Body of pancreas (tissue), 4 donors: Measurements from ENCODE around the gene GRN. TPM values are rescaled to one million over a fixed set of nuclear protein-coding genes. Genes with fewer than 3 reads are reported as not detected.
"Not testable (repeated sequence)": the region's sequence is repeated elsewhere in the genome, so short reads cannot be mapped to it uniquely, and the experiment has no call there.

ENCODE experiments used
- ATAC-seq: fragments of 150-250 bp; one replicate; pipeline ENCODE4 v1.9.1; 2016
- DNase-seq, 4 donors: peaks; one replicate each; pipeline ENCODE4 v3.0.0-alpha.2; 2019
- H3K27ac ChIP-seq, 4 donors: fragments of 200-600 bp; sonication (generic); 1 replicate in 3 of 4; 2 replicates in 1 of 4; pipeline versions ENCODE4 v1.5.1 to v1.6.1; 2016 to 2019; ENCODE audit warnings: mild to moderate bottlenecking in 1 of 4, mixed read lengths in 1 of 4, moderate library complexity in 1 of 4
- H3K27me3 ChIP-seq, 2 donors: fragments of 200-600 bp; sonication (generic); one replicate each; pipeline ENCODE4 v1.6.0; 2016; ENCODE audit warnings: mild to moderate bottlenecking in 1 of 2
- H3K36me3 ChIP-seq, 2 donors: fragments of 200-600 bp; sonication (generic); replicated peaks in 1 of 2; 2 replicates each; pipeline ENCODE4 v1.5.1; 2016; ENCODE audit warnings: low read depth in 2 of 2; ENCODE audit not compliant: insufficient read depth in 1 of 2
- H3K4me1 ChIP-seq: fragments of 200-600 bp; sonication (generic); one replicate; pipeline ENCODE4 v1.6.0; 2016
- H3K4me3 ChIP-seq, 2 donors: fragments of 200-600 bp; sonication (generic); 1 replicate in 1 of 2; 2 replicates in 1 of 2; pipeline ENCODE4 v1.5.1; 2016 to 2019
- H3K9me3 ChIP-seq, 3 donors: fragments of 200-600 bp; sonication (generic); 1 replicate in 2 of 3; 2 replicates in 1 of 3; pipeline ENCODE4 v1.5.1; 2016
- CTCF ChIP-seq, 7 experiments: fragments of 450-650 bp in 4 of 7; fragments of 200-600 bp in 3 of 7; sonication (generic) in 3 of 7; IDR thresholded peaks; one replicate each; pipeline ENCODE4 v1.5.1; 2016 to 2019; ENCODE audit warnings: antibody characterized with exemption in 7 of 7
- POLR2A ChIP-seq, 3 donors: fragments of 450-650 bp; IDR thresholded peaks; one replicate each; pipeline ENCODE4 v1.6.1; 2016; ENCODE audit warnings: antibody characterized with exemption in 3 of 3, mild to moderate bottlenecking in 2 of 3
- WGBS, 2 donors: methylation state at CpG; one replicate each; pipeline ENCODE4 v1.1.5; 2017; 5-methylcytosine and 5-hydroxymethylcytosine counted together
- intact Hi-C: fragments of 100-400 bp; cut with DNase I; formaldehyde crosslinking; loops from one replicate; pipeline ENCODE4 v1.15.1; 2023
- total RNA-seq, 2 donors: library from RNA; depleted of rRNA; stranded (reverse); fragments of >200 nt; gene quantifications; one replicate each; pipeline ENCODE4 v1.1.0, GENCODE V29; 2016

Gene GRN
- total RNA-seq, 2 donors from 2014 or later = 119 to 153 TPM

GRCh38 chr17:44361292-44362260 is 16.5 kb downstream of the GRN start:
- WGBS, 2 donors = 60 to 64% methylated on average over 9 to 11 of the region's 11 CpGs
- DNase-seq (no peak), ATAC-seq (no peak)
- Histone ChIP-seq H3K27me3 (no peaks in the 10 kb centered on the region), H3K27ac (no peak overlapping the region), H3K4me3 (no peak overlapping the region), H3K36me3 (no peaks in the 10 kb centered on the region), H3K9me3 (no peaks in the 10 kb centered on the region), H3K4me1 (peaks cover 18% of the 10 kb centered on the region)
- intact Hi-C loops = no loop called here
- TF ChIP-seq POLR2A (IDR thresholded peaks at IDR 0.05) = no peak
- no peak for TF ChIP-seq CTCF (IDR thresholded peaks at IDR 0.05)

- Histone ChIP-seq H3K4me1 (peaks cover 18% of the 10 kb centered on the region), H3K36me3 (no peaks in the 10 kb centered on the region), H3K27me3 (no peaks in the 10 kb centered on the region), H3K27ac (no peak overlapping the region), H3K4me3 (no peak overlapping the region), H3K9me3 (no peaks in the 10 kb centered on the region)
- DNase-seq = no peak
- WGBS, 2 donors = 15 to 31% methylated on average over 5 to 6 of the region's 11 CpGs
- no peak for ATAC-seq
- intact Hi-C loops = no loop called here
- TF ChIP-seq CTCF (IDR thresholded peaks at IDR 0.05) = no peak
- no peak for TF ChIP-seq POLR2A (IDR thresholded peaks at IDR 0.05)
Observed at GRCh38 chr17:44362459-44362948, 17.4 kb downstream of the GRN start.

GRCh38 chr17:44362949-44363612 is 18.0 kb downstream of the GRN start:
- H3K27me3 ChIP-seq = no peaks in the 10 kb centered on the region
- DNase-seq (no peak), ATAC-seq (peak; percentile 39)
- H3K27ac ChIP-seq = no peak overlapping the region
- intact Hi-C loops = no loop called here
- peak overlapping the region in 1 of 2 donors; percentile 32 for H3K4me3 ChIP-seq
- H3K9me3 ChIP-seq = no peaks in the 10 kb centered on the region
- TF ChIP-seq CTCF (IDR thresholded peaks at IDR 0.05) (no peak), POLR2A (IDR thresholded peaks at IDR 0.05) (no peak)
- peaks cover 18% of the 10 kb centered on the region for H3K4me1 ChIP-seq
- no peaks in the 10 kb centered on the region for H3K36me3 ChIP-seq
- 2% methylated on average over 29 of the region's 45 CpGs; no CpG with 5 or more reads in 1 of the 2 donors for WGBS, 2 donors

GRCh38 chr17:44363613-44364159 is 18.6 kb downstream of the GRN start, which contains the start of gene FAM171A2:
TSS of gene FAM171A2 (minus strand) at chr17:44363853. CDS start at chr17:44363714, 139 bp downstream.
- 0% methylated on average over 2 to 19 of the region's 63 CpGs for WGBS, 2 donors
- H3K36me3 ChIP-seq = no peaks in the 10 kb centered on the region
- no peaks in the 10 kb centered on the region for H3K9me3 ChIP-seq
- DNase-seq = peak; percentile 34 to 66 (median 58)
- H3K4me1 ChIP-seq = peaks cover 18% of the 10 kb centered on the region
- no peaks in the 10 kb centered on the region for H3K27me3 ChIP-seq
- H3K4me3 ChIP-seq = peak within 1 kb of the TSS in 1 of 2 donors; percentile 32
- intact Hi-C loops = no loop called here
- peak in 5 of 7 experiments; percentile 24 to 95 (median 79) for TF ChIP-seq CTCF (IDR thresholded peaks at IDR 0.05)
- no peak for TF ChIP-seq POLR2A (IDR thresholded peaks at IDR 0.05)
- peak; percentile 88 for ATAC-seq
- H3K27ac ChIP-seq = no peak within 1 kb of the TSS

- H3K27me3 ChIP-seq, H3K36me3 ChIP-seq, ATAC-seq, intact Hi-C loops, H3K9me3 ChIP-seq, H3K27ac ChIP-seq, DNase-seq, H3K4me3 ChIP-seq: not testable (repeated sequence)
- H3K4me1 ChIP-seq = peaks cover 18% of the 10 kb centered on the region
- 64 to 67% methylated on average over 5 of the region's 5 CpGs for WGBS, 2 donors
Observed at GRCh38 chr17:44365051-44365450, 19.9 kb downstream of the GRN start.
